ENCODE data around the gene C1S.

Gene C1S

GRCh38 chr12:7108796-7109571 is 48.5 kb downstream of the C1S start, which contains the start of gene C1RL:
Gene C1RL (minus strand): TSS chr12:7109214. CDS start chr12:7109180, 34 bp downstream.
- Histone ChIP-seq H3K4me3 (peak within 1 kb of the TSS; percentile 87), H3K27ac (peak within 1 kb of the TSS; percentile 90 to 95)
- peak; percentile 96 for TF ChIP-seq CTCF (IDR thresholded peaks at IDR 0.05)
- DNase-seq (ENCODE audit: low spot score) = peak; percentile 95

GRCh38 chr12:7109572-7109920 is 49.0 kb downstream of the C1S start:
- no peak for DNase-seq (ENCODE audit: low spot score)
- no peak for TF ChIP-seq CTCF (IDR thresholded peaks at IDR 0.05)
- Histone ChIP-seq H3K27ac (peak overlapping the region; percentile 90 to 95), H3K4me3 (peak overlapping the region; percentile 87)

GRCh38 chr12:7110661-7111060 is 50.1 kb downstream of the C1S start:
- TF ChIP-seq CTCF (IDR thresholded peaks at IDR 0.05) = no peak
- H3K4me3 ChIP-seq = no peak overlapping the region
- peak overlapping the region in 1 of 2 donors; percentile 16 for H3K27ac ChIP-seq
- DNase-seq (ENCODE audit: low spot score) = no peak

- DNase-seq (ENCODE audit: low spot score) = no peak
- no peak for TF ChIP-seq CTCF (IDR thresholded peaks at IDR 0.05)
- H3K27ac ChIP-seq = peak overlapping the region in 1 of 2 donors; percentile 39
- no peak overlapping the region for H3K4me3 ChIP-seq
Observed at GRCh38 chr12:7112041-7112440, 51.5 kb downstream of the C1S start.

- no peak overlapping the region for H3K27ac ChIP-seq
- TF ChIP-seq CTCF (IDR thresholded peaks at IDR 0.05) = peak; percentile 74
- DNase-seq (ENCODE audit: low spot score) = no peak
- no peak overlapping the region for H3K4me3 ChIP-seq
Observed at GRCh38 chr12:7113389-7113871, 52.9 kb downstream of the C1S start.

- H3K4me3 ChIP-seq = no peak overlapping the region
- no peak for DNase-seq (ENCODE audit: low spot score)
- TF ChIP-seq CTCF (IDR thresholded peaks at IDR 0.05) = no peak
- H3K27ac ChIP-seq = no peak overlapping the region
Observed at GRCh38 chr12:7114008-7114407, 53.5 kb downstream of the C1S start.

GRCh38 chr12:7114851-7115250 is 54.3 kb downstream of the C1S start:
- no peak for DNase-seq (ENCODE audit: low spot score)
- no peak overlapping the region for H3K27ac ChIP-seq
- TF ChIP-seq CTCF (IDR thresholded peaks at IDR 0.05) = no peak

More at GRCh38 chr12:7114851-7115250, 54.3 kb downstream of the C1S start:
- no peak overlapping the region for H3K4me3 ChIP-seq
